Measurements from ENCODE around the gene C2CD2.

Gene C2CD2

GRCh38 chr21:41866274-41866809 lies 87.5 kb downstream of the C2CD2 start:
- no peak for DNase-seq (ENCODE audit: extremely low read depth, low read depth)
- TF ChIP-seq CTCF (IDR thresholded peaks at IDR 0.05; ENCODE audit: low read depth, low read length, missing control alignments) = no peak

GRCh38 chr21:41865002-41865777 lies 88.6 kb downstream of the C2CD2 start:
- no peak for DNase-seq (ENCODE audit: extremely low read depth, low read depth)
- TF ChIP-seq CTCF (IDR thresholded peaks at IDR 0.05; ENCODE audit: low read depth, low read length, missing control alignments) = no peak
- no peak overlapping the region for H3K4me3 ChIP-seq (replicated peaks; ENCODE audit: low read depth, low read length)

More at GRCh38 chr21:41866274-41866809, 87.5 kb downstream of the C2CD2 start:
- no peak overlapping the region for H3K4me3 ChIP-seq (replicated peaks; ENCODE audit: low read depth, low read length)

- DNase-seq (ENCODE audit: extremely low read depth, low read depth) = no peak
- H3K4me3 ChIP-seq (replicated peaks; ENCODE audit: low read depth, low read length) = no peak overlapping the region
- no peak for TF ChIP-seq CTCF (IDR thresholded peaks at IDR 0.05; ENCODE audit: low read depth, low read length, missing control alignments)
Observed at GRCh38 chr21:41864311-41865001, 89.4 kb downstream of the C2CD2 start.

- H3K4me3 ChIP-seq (replicated peaks; ENCODE audit: low read depth, low read length) = no peak overlapping the region
- DNase-seq (ENCODE audit: extremely low read depth, low read depth) = no peak
- TF ChIP-seq CTCF (IDR thresholded peaks at IDR 0.05; ENCODE audit: low read depth, low read length, missing control alignments) = no peak
Observed at GRCh38 chr21:41863439-41863740, 90.4 kb downstream of the C2CD2 start.

GRCh38 chr21:41861987-41862386 lies 91.8 kb downstream of the C2CD2 start:
- DNase-seq (ENCODE audit: extremely low read depth, low read depth) = no peak
- H3K4me3 ChIP-seq (replicated peaks; ENCODE audit: low read depth, low read length) = no peak overlapping the region
- TF ChIP-seq CTCF (IDR thresholded peaks at IDR 0.05; ENCODE audit: low read depth, low read length, missing control alignments) = no peak

GRCh38 chr21:41861255-41861654 lies 92.6 kb downstream of the C2CD2 start:
- no peak for DNase-seq (ENCODE audit: extremely low read depth, low read depth)
- no peak overlapping the region for H3K4me3 ChIP-seq (replicated peaks; ENCODE audit: low read depth, low read length)
- TF ChIP-seq CTCF (IDR thresholded peaks at IDR 0.05; ENCODE audit: low read depth, low read length, missing control alignments) = no peak

All from HFF-Myc (cell line).